GM12878 (cell line): Measurements from ENCODE around the gene SEL1L2.

ENCODE experiments used
- CREB1 ChIP-seq: IDR thresholded peaks from 2 replicates; pipeline ENCODE4 v1.6.1; 2012; ENCODE audit warnings: low read depth, mild to moderate bottlenecking, inconsistent platforms
- EP300 ChIP-seq, 2 experiments: fragments of 150-350 bp in 1 of 2; IDR thresholded peaks; 2 replicates each; pipeline ENCODE4 v1.6.1; 2011 to 2012; ENCODE audit warnings: low read depth in 2 of 2, low read length in 2 of 2, borderline replicate concordance in 1 of 2, improper control_type of control experiment in 1 of 2, inconsistent platforms in 1 of 2; ENCODE audit not compliant: control insufficient read depth in 1 of 2
- MYC ChIP-seq: IDR thresholded peaks from 2 replicates; pipeline ENCODE4 v1.6.1; 2011; ENCODE audit warnings: mild to moderate bottlenecking, low read length, moderate library complexity, inconsistent platforms; ENCODE audit not compliant: insufficient read depth, insufficient replicate concordance, insufficient read length, severe bottlenecking
- NFIC ChIP-seq: IDR thresholded peaks from 2 replicates; pipeline ENCODE4 v1.6.1; 2012; ENCODE audit warnings: low read depth, mild to moderate bottlenecking, inconsistent platforms, low read length, moderate library complexity
- NFYB ChIP-seq: IDR thresholded peaks from 2 replicates; pipeline ENCODE4 v1.6.1; 2011; ENCODE audit warnings: low read depth, mild to moderate bottlenecking, low read length, improper control_type of control experiment, moderate library complexity; ENCODE audit not compliant: insufficient read depth
- POLR2A ChIP-seq: IDR thresholded peaks from 2 replicates; pipeline ENCODE4 v1.6.1; 2011; ENCODE audit warnings: low read depth, mild to moderate bottlenecking, low read length
- POLR2AphosphoS5 ChIP-seq: IDR thresholded peaks from 2 replicates; pipeline ENCODE4 v1.6.1; 2011; ENCODE audit warnings: mild to moderate bottlenecking, low read length, inconsistent platforms
- RAD21 ChIP-seq: IDR thresholded peaks from 2 replicates; pipeline ENCODE4 v1.6.1; 2011; ENCODE audit warnings: mild to moderate bottlenecking, low read depth, low read length, moderate library complexity; ENCODE audit not compliant: insufficient read depth
- REST ChIP-seq: IDR thresholded peaks from 2 replicates; pipeline ENCODE4 v1.6.1; 2012; ENCODE audit warnings: mild to moderate bottlenecking, low read depth, low read length
- ZBED1 ChIP-seq: IDR thresholded peaks from 2 replicates; pipeline ENCODE4 v1.6.1; 2016; ENCODE audit warnings: borderline replicate concordance
- TF ChIP-seq, protein P1 (sequence below), 3 experiments: IDR thresholded peaks in 2 of 3; conservative IDR thresholded peaks in 1 of 3; 2 replicates each; pipeline ENCODE4 v1.5.1; 2011; ENCODE audit warnings: low read depth in 3 of 3, low read length in 3 of 3, mild to moderate bottlenecking in 3 of 3, control low read depth in 2 of 3, moderate library complexity in 2 of 3, inconsistent platforms in 1 of 3, mixed read lengths in 1 of 3; ENCODE audit not compliant: control insufficient read depth in 2 of 3, insufficient read depth in 1 of 3; ENCODE audit errors: extremely low read depth in 1 of 3

DNA sequence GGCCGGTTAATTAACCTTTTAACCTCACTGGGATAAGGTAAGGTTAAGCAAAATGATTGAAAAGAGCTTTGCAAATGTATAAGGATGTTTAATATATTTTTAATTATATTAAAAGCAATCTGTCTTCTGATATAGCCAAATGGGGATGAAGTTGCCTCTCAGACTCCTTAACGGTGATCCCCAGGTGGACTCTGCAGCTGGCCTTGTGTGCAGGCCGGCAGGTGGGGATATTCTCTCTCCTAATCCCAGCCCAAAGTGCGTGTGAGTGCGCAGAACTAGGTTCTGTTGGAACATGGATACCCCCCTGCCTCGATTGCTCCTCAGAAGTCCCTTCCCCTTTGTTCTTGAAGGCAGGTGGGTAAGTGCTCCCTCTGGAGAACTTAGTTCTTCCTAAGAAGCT, 105.6 kb downstream of the SEL1L2 start:
- TF ChIP-seq CREB1: no peak
- TF ChIP-seq POLR2A: no peak
- TF ChIP-seq EP300 (IDR thresholded peaks at IDR 0.05; ENCODE audit: borderline replicate concordance in 1 of 2, control insufficient read depth in 1 of 2, low read depth in 2 of 2, low read length in 2 of 2): no peak
- TF ChIP-seq REST: no peak
- TF ChIP-seq RAD21: no peak
- TF ChIP-seq POLR2AphosphoS5: no peak
- TF ChIP-seq, protein P1, sequence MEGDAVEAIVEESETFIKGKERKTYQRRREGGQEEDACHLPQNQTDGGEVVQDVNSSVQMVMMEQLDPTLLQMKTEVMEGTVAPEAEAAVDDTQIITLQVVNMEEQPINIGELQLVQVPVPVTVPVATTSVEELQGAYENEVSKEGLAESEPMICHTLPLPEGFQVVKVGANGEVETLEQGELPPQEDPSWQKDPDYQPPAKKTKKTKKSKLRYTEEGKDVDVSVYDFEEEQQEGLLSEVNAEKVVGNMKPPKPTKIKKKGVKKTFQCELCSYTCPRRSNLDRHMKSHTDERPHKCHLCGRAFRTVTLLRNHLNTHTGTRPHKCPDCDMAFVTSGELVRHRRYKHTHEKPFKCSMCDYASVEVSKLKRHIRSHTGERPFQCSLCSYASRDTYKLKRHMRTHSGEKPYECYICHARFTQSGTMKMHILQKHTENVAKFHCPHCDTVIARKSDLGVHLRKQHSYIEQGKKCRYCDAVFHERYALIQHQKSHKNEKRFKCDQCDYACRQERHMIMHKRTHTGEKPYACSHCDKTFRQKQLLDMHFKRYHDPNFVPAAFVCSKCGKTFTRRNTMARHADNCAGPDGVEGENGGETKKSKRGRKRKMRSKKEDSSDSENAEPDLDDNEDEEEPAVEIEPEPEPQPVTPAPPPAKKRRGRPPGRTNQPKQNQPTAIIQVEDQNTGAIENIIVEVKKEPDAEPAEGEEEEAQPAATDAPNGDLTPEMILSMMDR (IDR thresholded peaks at IDR 0.05 in 2 of 3, conservative IDR thresholded peaks at IDR 0.05 in 1 of 3; ENCODE audit: control insufficient read depth in 2 of 3, extremely low read depth in 1 of 3, insufficient read depth in 1 of 3, low read depth in 3 of 3, low read length in 3 of 3): no peak
- no peak for TF ChIP-seq ZBED1
- TF ChIP-seq NFIC: no peak
- TF ChIP-seq MYC: no peak
- TF ChIP-seq NFYB: no peak
